Stimulated activated CD4-positive, alpha-beta T cell treated with anti-CD3 and anti-CD28 coated beads, Interleukin-1b, Interleukin-23, amount 100 ng/mL, for 4 hours (primary cell): ENCODE results near the gene ZFAND2A.
"Not testable (repeated sequence)": the region's sequence is repeated elsewhere in the genome, so short reads cannot be mapped to it uniquely, and the experiment has no call there.

Experiments used
- DNase-seq, 2 donors: peaks; one replicate each; pipeline ENCODE4 v3.0.0-alpha.2; 2020; ENCODE audit warnings: low read depth in 2 of 2

ZFAND2A gene

GRCh38 chr7:1151653-1152425 lies 8.2 kb downstream of the ZFAND2A start:
- DNase-seq = no peak

GRCh38 chr7:1151156-1151555 lies 8.8 kb downstream of the ZFAND2A start:
- DNase-seq = no peak

GRCh38 chr7:1150400-1151002 lies 9.5 kb downstream of the ZFAND2A start:
- DNase-seq = no peak

- no peak for DNase-seq
Observed at GRCh38 chr7:1149351-1149794, 10.6 kb downstream of the ZFAND2A start.

- not testable (repeated sequence) for DNase-seq
Observed at GRCh38 chr7:1147873-1148272, 12.1 kb downstream of the ZFAND2A start.

GRCh38 chr7:1144269-1144771 lies 15.7 kb downstream of the ZFAND2A start:
- no peak for DNase-seq

GRCh38 chr7:1143031-1143430 lies 17.0 kb downstream of the ZFAND2A start:
- not testable (repeated sequence) for DNase-seq

- no peak for DNase-seq
Observed at GRCh38 chr7:1142051-1142635, 17.9 kb downstream of the ZFAND2A start.

GRCh38 chr7:1141651-1142050 lies 18.3 kb downstream of the ZFAND2A start:
- no peak for DNase-seq

- DNase-seq = no peak
Observed at GRCh38 chr7:1140476-1141104, 19.4 kb downstream of the ZFAND2A start.

- DNase-seq = no peak
Observed at GRCh38 chr7:1137517-1138167, 22.4 kb downstream of the ZFAND2A start.

GRCh38 chr7:1136841-1137516 lies 23.0 kb downstream of the ZFAND2A start:
- no peak for DNase-seq

- no peak for DNase-seq
Observed at GRCh38 chr7:1134951-1135350, 25.0 kb downstream of the ZFAND2A start.

GRCh38 chr7:1131471-1132265 lies 28.3 kb downstream of the ZFAND2A start:
- DNase-seq = no peak

GRCh38 chr7:1130021-1130990 lies 29.7 kb downstream of the ZFAND2A start:
- DNase-seq = no peak

GRCh38 chr7:1129431-1129830 lies 30.6 kb downstream of the ZFAND2A start:
- DNase-seq = no peak

GRCh38 chr7:1127001-1127400 lies 33.0 kb downstream of the ZFAND2A start:
- no peak for DNase-seq

GRCh38 chr7:1125603-1125969 lies 34.4 kb downstream of the ZFAND2A start:
- DNase-seq = no peak
